HG03432 (cell line): Measurements from ENCODE around the gene MISP3.

ENCODE experiments used
- ATAC-seq: cut with Tn5 transposase; IDR thresholded peaks from one replicate; pipeline ENCODE4 v1.9.1; 2021; ENCODE audit warnings: mild to moderate bottlenecking, moderate library complexity; ENCODE audit not compliant: unreplicated experiment

Gene MISP3

DNA sequence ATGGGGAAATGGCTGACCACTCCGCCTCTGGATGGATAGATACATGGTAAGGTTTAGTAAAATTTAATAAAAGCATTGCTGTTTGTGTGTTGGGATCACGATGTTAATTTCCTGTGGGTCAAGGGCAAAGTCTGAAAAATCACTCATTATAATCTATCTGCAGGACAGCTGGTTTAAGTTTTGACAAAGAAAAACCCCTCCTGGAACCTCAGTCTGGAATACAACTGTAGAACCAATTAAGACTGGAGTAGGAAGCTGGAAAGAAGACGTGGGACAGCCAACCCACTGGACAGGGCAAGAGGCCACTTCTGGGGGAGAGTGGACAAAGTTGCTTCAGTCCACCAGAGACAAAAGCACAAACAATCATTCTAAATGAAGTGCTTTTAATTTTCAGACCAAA is 46.6 kb downstream of the MISP3 start:
- no peak for ATAC-seq

DNA sequence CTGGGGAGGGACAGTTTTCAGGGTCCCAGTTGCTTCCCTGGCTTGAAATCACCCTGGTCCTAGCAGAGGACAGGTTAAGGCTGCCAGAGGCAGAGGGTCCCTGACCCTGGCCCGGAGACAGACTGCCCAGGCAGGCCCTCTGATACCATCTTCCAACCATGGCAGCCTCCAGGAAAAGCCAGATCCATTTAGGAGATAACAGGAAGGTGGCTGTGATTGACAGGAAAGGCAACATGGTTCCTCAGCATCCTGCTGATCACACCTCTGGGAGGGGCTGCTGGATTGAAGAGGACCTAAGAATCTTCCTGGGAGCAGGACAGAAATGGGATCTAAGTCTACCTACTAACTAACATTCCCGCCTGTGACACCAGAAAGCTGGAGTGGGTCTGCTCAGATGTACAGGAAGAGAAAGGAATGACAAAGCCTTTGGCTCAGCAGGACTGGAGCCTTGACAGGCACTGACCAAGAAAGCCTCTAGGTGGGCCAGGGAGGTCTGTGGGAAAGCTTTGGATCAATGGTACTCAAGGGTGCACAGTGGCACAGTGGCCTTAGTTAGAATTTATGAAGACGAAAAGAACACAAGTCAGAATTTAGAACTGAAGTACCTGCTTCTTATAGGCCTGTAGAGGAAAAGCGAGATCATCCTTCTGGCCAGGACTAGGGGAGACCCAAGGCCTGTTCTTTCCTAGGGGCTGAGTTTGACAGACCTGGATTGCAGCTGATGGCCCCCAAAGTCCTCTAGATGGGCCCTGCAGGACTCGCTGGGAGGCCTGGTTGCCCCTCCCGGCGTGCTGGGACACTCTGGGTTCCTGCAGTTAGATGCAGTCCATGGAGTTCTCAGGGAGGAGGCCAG is 47.3 kb downstream of the MISP3 start:
- ATAC-seq: no peak

DNA sequence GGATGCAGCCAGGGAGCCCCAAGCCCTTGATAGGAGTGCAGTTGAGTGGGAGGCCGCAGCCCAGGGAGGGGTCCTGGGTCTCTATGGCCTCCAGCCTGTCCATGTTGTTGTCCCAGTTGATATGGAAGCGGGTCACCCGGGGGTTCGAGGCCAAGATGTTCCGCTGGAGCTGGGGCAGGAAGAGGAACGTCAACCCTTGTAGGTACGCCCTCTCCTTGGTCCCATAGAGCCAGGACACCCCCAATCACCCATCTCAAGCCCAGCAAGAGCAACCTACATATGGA is 47.9 kb downstream of the MISP3 start:
- ATAC-seq: no peak

DNA sequence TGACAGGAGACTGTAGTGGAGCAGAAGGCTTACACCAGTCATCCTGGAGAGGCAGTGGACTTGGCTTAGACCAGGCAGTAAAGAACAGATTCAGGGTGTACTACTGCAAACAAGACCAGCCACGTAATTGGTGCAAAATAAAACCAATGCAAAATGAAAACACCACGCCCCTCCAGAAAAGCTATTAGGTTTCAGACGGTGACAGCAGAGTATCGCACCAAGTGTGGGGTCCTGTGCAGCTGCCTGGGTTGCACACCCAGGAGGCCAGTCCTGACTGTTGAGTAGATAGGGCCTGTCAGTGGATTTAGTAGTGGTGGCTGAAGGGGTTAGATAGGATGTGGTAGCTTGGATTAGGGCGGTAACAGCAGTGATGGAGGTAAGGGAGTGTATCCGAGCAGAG is 50.3 kb downstream of the MISP3 start:
- ATAC-seq: no peak
